GM18858 (cell line): ENCODE results near the gene ARHGEF28.

Experiments
- ATAC-seq: cut with Tn5 transposase; IDR thresholded peaks from one replicate; pipeline ENCODE4 v1.9.1; 2021; ENCODE audit not compliant: unreplicated experiment

ARHGEF28 gene

GRCh38 chr5:73989956-73990355, 364.0 kb downstream of the ARHGEF28 start:
- no peak for ATAC-seq
